GM18499 (cell line): ENCODE measurements around the gene PCDHA12.

Experiments used
- ATAC-seq: cut with Tn5 transposase; IDR thresholded peaks from one replicate; pipeline ENCODE4 v1.9.1; 2021; ENCODE audit warnings: moderate number of reproducible peaks; ENCODE audit not compliant: insufficient read depth, unreplicated experiment

Gene PCDHA12

DNA sequence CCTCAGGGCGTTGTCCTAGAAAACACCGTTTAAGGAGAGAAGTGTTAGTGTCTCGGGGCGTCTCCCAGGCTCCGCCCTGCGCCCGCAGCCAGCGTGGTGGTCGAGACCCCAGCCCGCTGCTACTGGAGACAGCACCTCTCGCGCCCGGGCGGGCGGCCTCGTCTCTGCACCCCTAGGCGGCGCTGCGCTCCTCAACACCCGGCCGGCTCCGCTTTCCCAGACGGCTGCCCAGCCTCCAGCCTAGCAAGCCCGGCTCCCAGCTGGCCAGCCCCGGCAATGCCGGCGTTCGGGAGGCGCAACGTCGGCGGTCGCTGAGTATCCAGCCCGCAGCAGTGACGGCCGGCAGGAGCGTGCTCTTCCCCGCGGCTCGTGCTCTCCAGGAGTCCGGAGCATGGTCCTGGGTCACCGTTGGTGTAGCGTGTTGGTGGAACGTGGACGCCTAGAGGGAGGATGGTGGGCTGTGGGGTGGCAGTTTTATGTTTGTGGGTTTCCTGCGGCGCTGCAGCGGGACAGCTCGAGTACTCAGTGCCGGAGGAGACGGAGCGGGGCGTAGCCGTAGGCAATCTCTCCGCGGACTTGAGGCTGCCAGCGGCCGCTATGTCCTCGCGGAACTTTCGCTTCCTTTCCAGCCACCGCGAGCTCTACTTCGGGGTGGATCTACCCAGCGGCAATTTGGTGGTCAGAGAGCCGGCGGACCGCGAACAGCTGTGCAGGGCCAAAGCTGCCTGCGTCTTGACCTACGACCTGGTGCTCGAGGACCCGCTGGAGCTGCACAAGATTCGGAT is 51.5 kb downstream of the PCDHA12 start:
- no peak for ATAC-seq

GRCh38 chr5:140927228-140927573 is 52.1 kb downstream of the PCDHA12 start:
- ATAC-seq = no peak
